ENCODE data around the gene SLC26A3.
"Not testable (repeated sequence)": the region's sequence is repeated elsewhere in the genome, so short reads cannot be mapped to it uniquely, and the experiment has no call there.

The SLC26A3 gene

GRCh38 chr7:107803009-107803610 lies at the start of gene SLC26A3:
SLC26A3 (minus strand) TSS chr7:107803223; CDS start chr7:107794509, 8,714 bp downstream.
- DNase-seq (ENCODE audit: low read depth, low spot score): no peak

- DNase-seq (ENCODE audit: low read depth, low spot score): no peak
Observed at GRCh38 chr7:107850643-107851042, 47.6 kb upstream of the SLC26A3 start.

GRCh38 chr7:107850216-107850615 lies 47.2 kb upstream of the SLC26A3 start:
- DNase-seq (ENCODE audit: low read depth, low spot score): no peak

GRCh38 chr7:107848211-107848610 lies 45.2 kb upstream of the SLC26A3 start:
- not testable (repeated sequence) for DNase-seq (ENCODE audit: low read depth, low spot score)

- DNase-seq (ENCODE audit: low read depth, low spot score): not testable (repeated sequence)
Observed at GRCh38 chr7:107847836-107848175, 44.8 kb upstream of the SLC26A3 start.

GRCh38 chr7:107847168-107847835 lies 44.3 kb upstream of the SLC26A3 start:
- no peak for DNase-seq (ENCODE audit: low read depth, low spot score)

- DNase-seq (ENCODE audit: low read depth, low spot score): no peak
Observed at GRCh38 chr7:107846324-107846723, 43.3 kb upstream of the SLC26A3 start.

GRCh38 chr7:107843184-107843583 lies 40.2 kb upstream of the SLC26A3 start:
- no peak for DNase-seq (ENCODE audit: low read depth, low spot score)

GRCh38 chr7:107842213-107842612 lies 39.2 kb upstream of the SLC26A3 start:
- DNase-seq (ENCODE audit: low read depth, low spot score): no peak

GRCh38 chr7:107838816-107839565 lies 36.0 kb upstream of the SLC26A3 start:
- no peak for DNase-seq (ENCODE audit: low read depth, low spot score)

GRCh38 chr7:107838024-107838601 lies 35.1 kb upstream of the SLC26A3 start:
- no peak for DNase-seq (ENCODE audit: low read depth, low spot score)

GRCh38 chr7:107837145-107837512 lies 34.1 kb upstream of the SLC26A3 start:
- no peak for DNase-seq (ENCODE audit: low read depth, low spot score)

GRCh38 chr7:107836237-107837144 lies 33.5 kb upstream of the SLC26A3 start:
- DNase-seq (ENCODE audit: low read depth, low spot score): no peak

- DNase-seq (ENCODE audit: low read depth, low spot score): no peak
Observed at GRCh38 chr7:107834401-107834800, 31.4 kb upstream of the SLC26A3 start.

GRCh38 chr7:107833684-107834106 lies 30.7 kb upstream of the SLC26A3 start:
- no peak for DNase-seq (ENCODE audit: low read depth, low spot score)

- no peak for DNase-seq (ENCODE audit: low read depth, low spot score)
Observed at GRCh38 chr7:107830420-107830819, 27.4 kb upstream of the SLC26A3 start.

GRCh38 chr7:107828540-107828939 lies 25.5 kb upstream of the SLC26A3 start:
- DNase-seq (ENCODE audit: low read depth, low spot score): no peak

GRCh38 chr7:107827501-107827900 lies 24.5 kb upstream of the SLC26A3 start:
- no peak for DNase-seq (ENCODE audit: low read depth, low spot score)

GRCh38 chr7:107826451-107826850 lies 23.4 kb upstream of the SLC26A3 start:
- no peak for DNase-seq (ENCODE audit: low read depth, low spot score)

GRCh38 chr7:107824858-107825257 lies 21.8 kb upstream of the SLC26A3 start:
- DNase-seq (ENCODE audit: low read depth, low spot score): no peak

GRCh38 chr7:107818622-107819021 lies 15.6 kb upstream of the SLC26A3 start:
- no peak for DNase-seq (ENCODE audit: low read depth, low spot score)
